ENCODE results near the gene PDE1A. TPM values are rescaled to one million over a fixed set of nuclear protein-coding genes. Genes with fewer than 3 reads are reported as not detected.

PDE1A gene
- total RNA-seq, 4 donors from 2014 or later: 72.3 to 101 (median 85.7) TPM

DNA sequence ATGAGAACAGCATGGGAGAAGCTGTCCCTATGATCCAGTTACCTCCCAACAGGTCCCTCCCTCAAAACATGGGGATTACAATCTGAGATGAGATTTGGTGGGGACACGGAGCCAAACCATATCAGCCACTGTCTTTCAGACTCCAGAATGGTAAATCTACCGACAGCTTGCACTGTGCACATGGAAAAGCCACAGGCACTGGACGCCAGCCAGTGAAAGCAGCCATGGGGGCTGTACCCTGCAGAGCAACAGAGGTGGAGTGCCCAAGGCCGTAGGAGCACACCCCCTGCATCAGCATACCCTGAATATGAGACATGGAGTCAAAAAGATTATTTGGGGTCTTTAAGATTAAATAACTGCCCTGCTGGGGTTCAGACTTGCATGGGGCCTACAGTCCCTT is 218.4 kb downstream of the PDE1A start:
- Histone ChIP-seq H3K9me3 (no peaks in the 10 kb centered on the region), H3K27ac (no peak overlapping the region), H3K4me3 (replicated peaks in 1 of 3) (no peak overlapping the region), H3K27me3 (no peaks in the 10 kb centered on the region), H3K4me1 (no peaks in the 10 kb centered on the region), H3K36me3 (no peaks in the 10 kb centered on the region)
- TF ChIP-seq, protein P1, sequence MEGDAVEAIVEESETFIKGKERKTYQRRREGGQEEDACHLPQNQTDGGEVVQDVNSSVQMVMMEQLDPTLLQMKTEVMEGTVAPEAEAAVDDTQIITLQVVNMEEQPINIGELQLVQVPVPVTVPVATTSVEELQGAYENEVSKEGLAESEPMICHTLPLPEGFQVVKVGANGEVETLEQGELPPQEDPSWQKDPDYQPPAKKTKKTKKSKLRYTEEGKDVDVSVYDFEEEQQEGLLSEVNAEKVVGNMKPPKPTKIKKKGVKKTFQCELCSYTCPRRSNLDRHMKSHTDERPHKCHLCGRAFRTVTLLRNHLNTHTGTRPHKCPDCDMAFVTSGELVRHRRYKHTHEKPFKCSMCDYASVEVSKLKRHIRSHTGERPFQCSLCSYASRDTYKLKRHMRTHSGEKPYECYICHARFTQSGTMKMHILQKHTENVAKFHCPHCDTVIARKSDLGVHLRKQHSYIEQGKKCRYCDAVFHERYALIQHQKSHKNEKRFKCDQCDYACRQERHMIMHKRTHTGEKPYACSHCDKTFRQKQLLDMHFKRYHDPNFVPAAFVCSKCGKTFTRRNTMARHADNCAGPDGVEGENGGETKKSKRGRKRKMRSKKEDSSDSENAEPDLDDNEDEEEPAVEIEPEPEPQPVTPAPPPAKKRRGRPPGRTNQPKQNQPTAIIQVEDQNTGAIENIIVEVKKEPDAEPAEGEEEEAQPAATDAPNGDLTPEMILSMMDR (IDR thresholded peaks at IDR 0.05): no peak
- no peak for TF ChIP-seq POLR2A (IDR thresholded peaks at IDR 0.05)
- intact Hi-C loops (cut with DNase I): no loop called here
- no peak for DNase-seq
- WGBS, 2 donors: 90 to 95% methylated on average over 4 of the region's 4 CpGs

DNA sequence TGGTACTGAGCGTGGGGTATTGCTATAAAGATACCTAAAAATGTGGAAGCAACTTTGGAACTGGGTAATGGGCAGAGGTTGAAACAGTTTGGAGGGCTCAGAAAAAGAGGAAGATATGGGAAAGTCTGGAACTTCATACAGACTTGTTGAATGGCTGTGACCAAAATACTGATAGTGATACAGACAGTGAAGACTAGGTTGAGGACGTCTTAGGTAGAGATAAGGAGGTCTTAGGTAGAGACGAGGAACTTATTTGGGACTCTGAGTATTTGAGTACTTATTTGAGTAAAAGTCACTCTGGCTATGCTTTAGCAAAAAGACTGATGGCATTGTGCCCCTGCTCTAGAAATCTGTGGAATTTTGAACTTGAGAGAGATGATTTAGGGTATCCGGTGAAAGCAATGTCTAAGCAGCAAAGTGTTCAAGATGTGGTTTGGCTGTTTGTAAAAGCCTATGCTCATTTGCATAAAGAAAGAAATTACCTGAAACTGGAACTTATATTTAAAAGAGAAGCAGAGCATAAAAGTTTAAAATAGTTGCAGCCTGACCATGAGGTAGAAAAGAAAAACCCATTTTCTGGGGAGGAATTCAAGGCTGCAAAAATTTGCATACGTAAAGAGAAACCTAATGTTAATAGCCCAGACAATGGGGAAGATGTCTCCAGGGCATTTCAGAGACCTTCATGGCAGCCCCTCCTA is 219.6 kb downstream of the PDE1A start:
- Histone ChIP-seq H3K4me3 (replicated peaks in 1 of 3) (no peak overlapping the region), H3K4me1 (no peaks in the 10 kb centered on the region), H3K27ac (no peak overlapping the region), H3K36me3 (no peaks in the 10 kb centered on the region), H3K9me3 (no peaks in the 10 kb centered on the region), H3K27me3 (no peaks in the 10 kb centered on the region)
- 95 to 96% methylated on average over 5 of the region's 5 CpGs for WGBS, 2 donors
- intact Hi-C loops (cut with DNase I): no loop called here
- TF ChIP-seq POLR2A (IDR thresholded peaks at IDR 0.05): no peak
- TF ChIP-seq, protein P1 (IDR thresholded peaks at IDR 0.05): no peak
- no peak for DNase-seq

DNA sequence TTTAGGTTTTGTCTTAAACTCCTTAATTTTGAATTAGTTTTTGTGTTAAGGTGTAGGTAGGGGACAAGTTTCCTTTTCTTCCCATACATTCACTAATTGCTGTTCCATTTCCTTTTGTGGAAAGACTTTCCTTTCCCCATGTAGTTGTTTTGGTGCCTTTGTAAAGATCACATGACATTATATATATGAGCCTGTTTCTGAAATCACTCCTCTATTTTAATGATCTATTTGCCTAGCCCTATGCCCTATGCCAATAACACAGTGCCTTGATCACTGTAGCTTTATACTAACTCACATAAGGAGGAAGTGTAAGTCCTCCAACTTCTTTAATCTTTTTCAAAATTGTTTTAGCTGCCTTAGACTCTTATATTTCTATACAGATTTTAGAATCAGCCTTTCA is 229.3 kb downstream of the PDE1A start:
- Histone ChIP-seq H3K27me3 (no peaks in the 10 kb centered on the region), H3K4me3 (replicated peaks in 1 of 3) (no peak overlapping the region), H3K36me3 (peaks cover 4 to 8% of the 10 kb centered on the region in 2 donors), H3K9me3 (no peaks in the 10 kb centered on the region), H3K27ac (no peak overlapping the region), H3K4me1 (no peaks in the 10 kb centered on the region)
- no peak for DNase-seq
- intact Hi-C loops (cut with DNase I): no loop called here
- no peak for TF ChIP-seq POLR2A (IDR thresholded peaks at IDR 0.05)
- TF ChIP-seq, protein P1 (IDR thresholded peaks at IDR 0.05): no peak

DNA sequence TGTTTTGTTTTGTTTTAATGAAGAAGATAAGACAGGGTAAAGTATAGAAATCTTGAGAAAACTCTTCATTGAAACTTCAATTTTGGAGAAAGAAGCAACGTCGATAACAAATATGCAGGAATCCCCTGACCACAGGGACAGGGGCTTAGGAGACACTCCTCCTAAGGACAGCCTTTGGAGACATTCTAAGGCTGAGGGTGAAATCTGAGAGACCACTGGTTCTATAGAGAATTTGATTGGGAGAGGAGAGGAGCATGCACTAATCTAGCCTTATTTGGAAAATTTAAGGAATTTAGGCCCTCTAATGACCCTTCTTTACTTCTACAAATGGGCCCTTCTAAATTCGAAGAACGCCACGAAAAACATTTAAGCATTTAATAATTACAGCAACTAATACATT is 233.5 kb downstream of the PDE1A start:
- Histone ChIP-seq H3K4me3 (replicated peaks in 1 of 3) (no peak overlapping the region), H3K27ac (no peak overlapping the region), H3K9me3 (no peaks in the 10 kb centered on the region), H3K4me1 (no peaks in the 10 kb centered on the region), H3K36me3 (no peaks in the 10 kb centered on the region), H3K27me3 (no peaks in the 10 kb centered on the region)
- TF ChIP-seq POLR2A (IDR thresholded peaks at IDR 0.05): no peak
- TF ChIP-seq, protein P1 (IDR thresholded peaks at IDR 0.05): no peak
- DNase-seq: no peak
- intact Hi-C loops (cut with DNase I): no loop called here
- 94 to 95% methylated on average over 5 of the region's 5 CpGs for WGBS, 2 donors

DNA sequence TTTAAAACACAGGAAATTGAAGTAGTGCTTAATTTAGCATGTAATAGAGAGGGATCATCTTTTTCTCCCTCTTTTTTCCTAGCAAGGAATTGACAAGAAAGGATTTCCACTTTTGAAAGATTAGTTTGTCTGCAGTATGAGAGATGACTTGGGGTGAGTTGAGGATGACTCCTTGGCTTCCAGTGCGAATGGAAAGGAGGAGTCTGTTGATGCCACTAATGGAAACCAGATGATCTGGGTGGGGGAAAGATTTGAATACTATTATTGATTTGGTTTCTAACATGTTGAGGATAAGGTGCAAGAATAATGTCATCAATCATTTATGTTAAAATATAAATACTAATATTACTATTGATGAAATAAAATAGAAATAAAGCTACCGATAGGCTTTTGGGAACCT is 235.8 kb downstream of the PDE1A start:
- H3K27ac ChIP-seq: no peak overlapping the region
- no peak overlapping the region for H3K4me3 ChIP-seq (replicated peaks in 1 of 3)
- TF ChIP-seq, protein P1 (IDR thresholded peaks at IDR 0.05): no peak
- TF ChIP-seq POLR2A (IDR thresholded peaks at IDR 0.05): no peak
- 94 to 95% methylated on average over 2 of the region's 2 CpGs for WGBS, 2 donors
- no peaks in the 10 kb centered on the region for H3K36me3 ChIP-seq
- intact Hi-C loops (cut with DNase I): no loop called here
- no peaks in the 10 kb centered on the region for H3K27me3 ChIP-seq
- no peak for DNase-seq
- H3K9me3 ChIP-seq: no peaks in the 10 kb centered on the region
- no peaks in the 10 kb centered on the region for H3K4me1 ChIP-seq

All from thyroid gland (tissue), 4 donors.